GM12801 (cell line): Measurements from ENCODE around the gene C17orf113.

Experiments used
- CTCF ChIP-seq: IDR thresholded peaks from one replicate; pipeline ENCODE4 v1.5.1; 2011; ENCODE audit warnings: control low read depth; ENCODE audit not compliant: insufficient read length; ENCODE audit errors: extremely low read depth

Gene C17orf113

GRCh38 chr17:42090964-42091790 lies 40.8 kb upstream of the C17orf113 start:
- no peak for TF ChIP-seq CTCF

- no peak for TF ChIP-seq CTCF
These were observed 38.3 kb upstream of the C17orf113 start for GRCh38 chr17:42088736-42089135.

- no peak for TF ChIP-seq CTCF
These were observed 37.6 kb upstream of the C17orf113 start for GRCh38 chr17:42087736-42088705.

GRCh38 chr17:42087042-42087701 lies 36.8 kb upstream of the C17orf113 start:
- TF ChIP-seq CTCF: no peak

GRCh38 chr17:42081516-42082129 lies 31.2 kb upstream of the C17orf113 start:
- no peak for TF ChIP-seq CTCF

GRCh38 chr17:42079541-42079940 lies 29.1 kb upstream of the C17orf113 start:
- no peak for TF ChIP-seq CTCF
